ENCODE measurements around the gene XCL1.

DNA sequence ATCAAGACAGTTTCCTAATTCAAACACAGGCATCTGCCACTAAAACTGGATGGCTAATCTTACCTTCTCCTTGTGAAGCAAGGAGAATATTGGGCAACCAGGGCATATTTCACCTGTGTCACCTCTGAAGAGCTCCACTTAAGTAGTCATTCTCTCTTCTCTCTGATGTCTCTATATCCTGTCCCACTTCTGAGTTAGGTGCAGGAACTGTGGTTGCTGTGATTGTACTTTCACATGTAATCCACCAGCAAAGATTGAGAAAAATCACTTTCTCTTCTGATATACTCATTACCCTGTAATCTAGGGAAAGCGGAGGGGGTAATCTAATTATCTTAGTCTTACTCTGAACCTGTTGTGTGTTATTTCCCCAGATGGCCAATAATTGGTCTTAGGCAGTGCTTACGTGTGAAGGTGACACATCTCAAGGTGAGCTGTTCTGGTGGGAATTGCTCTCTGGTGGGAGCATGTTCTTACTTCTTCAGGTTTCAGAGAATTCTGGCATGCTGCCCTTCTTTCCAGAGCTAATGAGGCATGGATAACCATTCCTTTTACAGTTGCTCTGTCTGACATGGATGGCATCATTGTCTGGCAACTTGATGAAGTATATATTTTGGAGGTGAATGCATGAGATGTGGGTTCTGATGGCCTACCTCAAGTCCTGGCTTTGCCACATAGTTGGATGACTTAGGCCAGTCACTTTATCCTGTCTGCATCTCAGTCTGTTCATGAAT is 44.6 kb upstream of the XCL1 start:
- no peak for TF ChIP-seq CTCF (IDR thresholded peaks at IDR 0.05)
- TF ChIP-seq POLR2A (IDR thresholded peaks at IDR 0.05) = no peak
- no peak for TF ChIP-seq EP300 (IDR thresholded peaks at IDR 0.05)

Data from ovary (tissue), 3 donors.